Subcutaneous adipose tissue (tissue), 4 donors: ENCODE measurements around the gene SIPA1L3. TPM values are rescaled to one million over a fixed set of nuclear protein-coding genes. Genes with fewer than 3 reads are reported as not detected.

ENCODE experiments used
- total RNA-seq, 4 donors: library from RNA; depleted of rRNA; stranded (reverse); fragments of >200 nt; gene quantifications; one replicate each; pipeline ENCODE4 v1.1.0, GENCODE V29; 2016
- TF ChIP-seq, protein P1 (sequence below): fragments of 450-650 bp; IDR thresholded peaks from one replicate; pipeline ENCODE4 v1.5.1; 2016; ENCODE audit warnings: low read depth, mild to moderate bottlenecking, control low read depth, antibody characterized with exemption, moderate library complexity

SIPA1L3 gene
- total RNA-seq, 4 donors from 2014 or later, result 8.2 to 15.3 (median 11.6) TPM

DNA sequence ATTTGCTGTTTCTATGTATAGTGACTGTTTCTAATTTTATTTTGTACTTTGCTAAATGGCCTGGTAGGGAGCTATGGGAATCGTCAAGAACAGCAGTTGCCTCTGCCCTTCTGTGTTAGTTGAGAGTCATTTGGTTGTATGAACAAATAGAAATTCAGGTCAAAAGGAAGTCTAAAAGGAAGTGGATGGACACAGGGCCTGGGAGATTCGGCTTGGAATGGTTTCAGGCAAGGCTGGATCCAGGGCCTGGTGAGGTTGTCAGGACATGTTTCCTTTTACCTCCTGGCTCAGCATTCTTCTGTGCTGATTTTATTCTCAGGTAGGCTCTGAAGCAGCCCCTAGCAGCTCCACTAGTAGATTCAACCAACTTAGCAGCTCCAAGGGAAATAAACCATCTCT lies 118.9 kb downstream of the SIPA1L3 start:
- TF ChIP-seq, protein P1, sequence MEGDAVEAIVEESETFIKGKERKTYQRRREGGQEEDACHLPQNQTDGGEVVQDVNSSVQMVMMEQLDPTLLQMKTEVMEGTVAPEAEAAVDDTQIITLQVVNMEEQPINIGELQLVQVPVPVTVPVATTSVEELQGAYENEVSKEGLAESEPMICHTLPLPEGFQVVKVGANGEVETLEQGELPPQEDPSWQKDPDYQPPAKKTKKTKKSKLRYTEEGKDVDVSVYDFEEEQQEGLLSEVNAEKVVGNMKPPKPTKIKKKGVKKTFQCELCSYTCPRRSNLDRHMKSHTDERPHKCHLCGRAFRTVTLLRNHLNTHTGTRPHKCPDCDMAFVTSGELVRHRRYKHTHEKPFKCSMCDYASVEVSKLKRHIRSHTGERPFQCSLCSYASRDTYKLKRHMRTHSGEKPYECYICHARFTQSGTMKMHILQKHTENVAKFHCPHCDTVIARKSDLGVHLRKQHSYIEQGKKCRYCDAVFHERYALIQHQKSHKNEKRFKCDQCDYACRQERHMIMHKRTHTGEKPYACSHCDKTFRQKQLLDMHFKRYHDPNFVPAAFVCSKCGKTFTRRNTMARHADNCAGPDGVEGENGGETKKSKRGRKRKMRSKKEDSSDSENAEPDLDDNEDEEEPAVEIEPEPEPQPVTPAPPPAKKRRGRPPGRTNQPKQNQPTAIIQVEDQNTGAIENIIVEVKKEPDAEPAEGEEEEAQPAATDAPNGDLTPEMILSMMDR, result no peak

DNA sequence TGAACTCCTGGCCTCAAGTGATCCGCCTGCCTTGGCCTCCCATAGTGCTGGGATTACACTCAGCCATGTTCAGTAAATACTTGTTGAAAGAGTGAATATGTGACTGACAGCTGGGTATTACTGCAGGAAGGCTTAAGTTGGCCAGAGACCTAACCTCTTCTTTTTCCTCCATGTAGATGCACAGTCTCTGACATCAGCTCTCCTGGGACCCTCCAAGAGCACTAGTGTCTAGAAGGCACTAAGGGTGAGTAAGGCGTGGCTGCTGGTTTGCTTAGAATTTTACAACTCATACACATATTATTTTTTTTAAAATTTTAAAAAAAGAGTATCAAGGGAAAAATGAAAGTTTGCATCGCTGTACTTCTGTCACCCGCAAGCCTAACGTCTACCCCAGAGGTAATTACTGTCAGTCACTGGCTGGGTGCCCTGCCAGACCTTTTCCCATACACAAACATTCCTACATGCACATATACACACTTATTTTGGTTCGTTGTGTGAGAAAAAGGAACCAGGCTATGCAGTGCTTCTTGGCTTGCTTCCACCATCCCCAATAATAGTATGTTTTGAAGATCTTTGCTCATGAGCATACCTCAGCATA lies 122.0 kb downstream of the SIPA1L3 start:
- TF ChIP-seq, protein P1, result no peak

DNA sequence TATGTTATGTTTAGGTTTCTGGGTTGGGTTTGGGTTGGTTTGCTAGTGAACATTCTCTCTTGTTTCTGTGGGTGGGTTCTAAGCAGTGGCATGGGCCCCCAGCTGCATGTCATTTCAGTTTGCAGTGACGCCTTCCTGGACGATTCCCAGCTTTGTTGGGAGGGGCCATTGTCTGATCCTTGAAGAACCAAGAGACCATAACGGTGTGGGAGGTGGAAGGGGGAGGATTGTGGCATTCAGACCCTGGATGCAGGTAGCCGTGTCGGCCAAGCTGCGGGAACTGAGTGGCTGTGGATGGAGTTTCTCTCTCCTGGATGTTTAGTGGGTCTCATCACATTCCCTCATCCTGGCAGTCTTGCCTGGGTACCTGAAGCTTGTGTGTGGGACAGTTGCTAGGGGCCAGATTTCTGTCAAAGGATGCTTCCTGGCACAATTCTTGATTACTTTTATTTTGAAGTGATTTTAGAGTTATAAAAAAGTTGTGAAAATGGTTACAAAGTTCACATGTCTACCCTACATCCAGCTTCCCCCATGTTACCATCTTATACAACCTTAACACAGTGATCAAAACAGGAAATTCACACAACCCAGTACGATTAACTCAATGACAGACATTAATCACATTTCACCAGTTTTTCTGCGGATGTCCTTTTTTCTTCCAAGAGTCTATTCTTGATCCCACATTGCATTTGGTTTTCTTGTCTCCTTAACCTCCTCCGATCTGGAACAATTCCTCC lies 123.8 kb downstream of the SIPA1L3 start:
- TF ChIP-seq, protein P1, result no peak

DNA sequence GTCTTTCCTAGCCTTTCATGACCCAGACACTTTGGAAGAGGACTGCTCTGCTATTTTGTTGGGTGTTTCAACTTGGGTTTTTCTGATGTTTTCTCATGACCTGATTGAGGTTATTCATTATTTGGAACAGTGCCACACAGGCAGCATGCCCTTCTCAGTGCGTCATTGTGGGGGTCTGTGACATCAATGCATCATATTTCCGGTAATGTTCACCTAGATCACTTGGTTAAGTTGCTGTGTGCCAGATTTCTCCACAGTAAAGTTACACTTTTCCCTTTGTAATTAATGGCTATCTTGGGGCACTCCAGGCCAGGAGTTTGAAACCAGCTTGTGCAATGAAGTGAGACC lies 124.4 kb downstream of the SIPA1L3 start:
- TF ChIP-seq, protein P1, result no peak

DNA sequence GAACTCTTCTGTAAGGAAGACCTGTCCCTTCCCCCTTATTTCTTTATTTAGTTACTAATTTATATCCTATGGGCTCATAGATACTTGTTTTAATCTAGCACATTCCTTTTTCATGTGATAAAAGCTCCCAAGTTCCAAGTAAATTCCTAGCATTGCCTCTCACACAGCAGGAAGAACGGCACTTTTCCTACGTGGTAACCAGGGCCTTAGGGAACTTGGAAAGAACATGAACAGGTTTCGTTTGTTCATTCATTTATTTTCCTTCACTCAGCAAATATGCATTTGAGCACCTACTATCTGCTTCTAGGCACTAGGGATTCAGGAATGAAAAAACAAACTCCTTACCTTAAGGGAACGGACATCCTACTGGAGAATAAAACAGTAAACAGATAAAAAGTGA lies 125.1 kb downstream of the SIPA1L3 start:
- TF ChIP-seq, protein P1, result no peak

DNA sequence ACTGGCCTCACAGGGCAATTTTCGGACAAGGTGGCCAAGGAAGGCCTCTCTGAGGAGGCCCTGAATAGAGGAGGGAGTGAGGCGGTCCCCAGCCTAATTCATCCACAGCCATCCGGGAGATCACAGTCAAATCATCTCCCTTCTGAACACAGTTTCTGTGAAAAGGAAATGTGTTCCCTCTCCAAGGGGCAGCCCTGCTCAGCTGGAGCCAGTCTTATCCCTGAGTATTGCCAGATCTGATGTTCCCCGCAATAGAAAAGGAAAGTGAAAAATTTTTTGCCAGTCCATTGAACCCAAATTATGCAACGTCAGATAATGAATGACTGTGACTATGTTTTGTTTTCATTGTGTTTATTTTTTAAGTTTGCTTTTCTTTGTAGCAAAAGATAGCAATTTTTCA lies 125.9 kb downstream of the SIPA1L3 start:
- TF ChIP-seq, protein P1, result no peak

DNA sequence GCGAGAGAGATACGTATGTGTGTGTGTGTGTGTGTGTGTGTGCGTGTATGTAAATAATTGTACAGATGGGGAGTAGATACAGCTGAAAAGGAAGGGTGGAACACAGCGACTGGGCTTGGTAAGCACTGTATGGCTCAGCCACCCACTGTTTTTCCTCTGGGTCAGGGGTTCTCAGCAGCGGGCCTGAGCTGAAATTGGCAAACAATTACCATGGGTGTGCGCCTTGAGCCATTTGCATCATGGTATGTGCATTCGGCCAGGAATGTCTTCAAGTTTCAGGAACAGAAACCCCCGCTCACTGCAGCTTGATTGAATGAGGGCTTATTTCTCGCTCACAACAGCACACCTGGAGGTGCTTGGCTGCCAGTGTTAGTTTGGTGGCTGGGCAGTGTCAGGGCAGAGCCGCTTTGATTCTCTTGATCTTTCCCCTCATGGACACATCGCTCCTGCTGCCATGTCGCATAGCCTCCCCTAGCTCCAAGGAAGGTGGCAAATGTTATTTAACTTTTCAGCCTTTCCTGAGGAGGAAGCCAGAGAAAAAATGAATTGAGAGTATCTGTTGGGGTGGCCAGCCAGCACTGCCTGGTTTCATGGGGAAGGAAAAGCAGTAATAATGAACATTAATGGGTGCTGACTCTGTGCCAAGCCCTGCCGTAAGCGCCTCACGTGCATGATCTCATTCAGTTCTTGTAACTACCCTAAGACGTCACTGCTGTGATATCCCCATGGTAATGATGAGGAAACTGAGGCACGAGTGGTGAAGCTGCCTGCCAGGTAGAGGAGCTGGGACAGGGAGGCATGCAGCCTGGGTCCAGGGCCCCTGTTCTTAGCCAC lies 126.9 kb downstream of the SIPA1L3 start:
- TF ChIP-seq, protein P1, result no peak
